DOHH2 (cell line): ENCODE data around the gene PADI3.

Source experiments
- H3F3A ChIP-seq: fragments of 200-600 bp; sonication (generic), shearing (Covaris generic); 2 replicates; pipeline ENCODE4 v1.6.0; 2016; ENCODE audit warnings: antibody characterized with exemption, mild to moderate bottlenecking; ENCODE audit not compliant: control insufficient read depth, insufficient read depth
- H3K27ac ChIP-seq: fragments of 200-600 bp; sonication (generic); 2 replicates; pipeline ENCODE4 v1.5.1; 2014; ENCODE audit warnings: low read depth, mild to moderate bottlenecking, low read length, moderate library complexity
- H3K27me3 ChIP-seq: fragments of 200-600 bp; sonication (generic); 2 replicates; pipeline ENCODE4 v1.6.1; 2014; ENCODE audit warnings: mild to moderate bottlenecking, low read length, mixed read lengths; ENCODE audit not compliant: control insufficient read depth
- H3K36me3 ChIP-seq: fragments of 200-600 bp; sonication (generic); 2 replicates; pipeline ENCODE4 v1.6.1; 2014; ENCODE audit warnings: mild to moderate bottlenecking, low read length, moderate library complexity, mixed read lengths; ENCODE audit not compliant: control insufficient read depth
- H3K4me1 ChIP-seq: fragments of 200-600 bp; sonication (generic); 2 replicates; pipeline ENCODE4 v1.6.1; 2014; ENCODE audit warnings: mild to moderate bottlenecking, low read length, mixed read lengths; ENCODE audit not compliant: control insufficient read depth
- H3K4me2 ChIP-seq: fragments of 200-600 bp; sonication (generic); 2 replicates; pipeline ENCODE4 v1.6.0; 2014; ENCODE audit warnings: mild to moderate bottlenecking, low read length, moderate library complexity
- H3K4me3 ChIP-seq: fragments of 200-600 bp; sonication (generic); 2 replicates; pipeline ENCODE4 v1.5.1; 2014; ENCODE audit warnings: mild to moderate bottlenecking, low read length, mixed read lengths
- H3K79me2 ChIP-seq: fragments of 200-600 bp; sonication (generic); 2 replicates; pipeline ENCODE4 v1.6.1; 2014; ENCODE audit warnings: mild to moderate bottlenecking, low read length, mixed read lengths; ENCODE audit not compliant: control insufficient read depth
- H3K9me2 ChIP-seq: fragments of 200-600 bp; sonication (generic); replicated peaks from 2 replicates; pipeline ENCODE4 v1.6.1; 2014; ENCODE audit warnings: mild to moderate bottlenecking, low read length, mixed read lengths; ENCODE audit not compliant: control insufficient read depth
- H3K9me3 ChIP-seq: fragments of 200-600 bp; sonication (generic); 2 replicates; pipeline ENCODE4 v1.6.1; 2014; ENCODE audit warnings: antibody characterized with exemption, low read length, mixed read lengths; ENCODE audit not compliant: control insufficient read depth, insufficient read depth
- H4K20me1 ChIP-seq: fragments of 200-600 bp; sonication (generic); 2 replicates; pipeline ENCODE4 v1.6.0; 2014; ENCODE audit warnings: low read depth, mild to moderate bottlenecking, antibody characterized with exemption, low read length, moderate library complexity; ENCODE audit not compliant: control insufficient read depth, insufficient read depth
- CTCF ChIP-seq: fragments of 200-600 bp; sonication (generic); IDR thresholded peaks from one replicate; pipeline ENCODE4 v1.5.1; 2014; ENCODE audit warnings: antibody characterized with exemption, mild to moderate bottlenecking, low read depth, low read length; ENCODE audit not compliant: poor library complexity, severe bottlenecking
- EZH2phosphoT487 ChIP-seq: fragments of 200-600 bp; sonication (generic); IDR thresholded peaks from 2 replicates; pipeline ENCODE4 v1.6.1; 2017; ENCODE audit warnings: borderline replicate concordance, mild to moderate bottlenecking, antibody characterized with exemption, low read length, moderate library complexity, mixed read lengths

The PADI3 gene

GRCh38 chr1:17301767-17302166 is 52.9 kb downstream of the PADI3 start:
- Histone ChIP-seq H3F3A (no peaks in the 10 kb centered on the region), H3K36me3 (no peaks in the 10 kb centered on the region), H4K20me1 (no peaks in the 10 kb centered on the region), H3K27ac (no peak overlapping the region), H3K9me3 (peaks cover 6% of the 10 kb centered on the region; the same call in 1 of the 2 replicates), H3K9me2 (no peaks in the 10 kb centered on the region), H3K4me1 (no peaks in the 10 kb centered on the region), H3K4me2 (no peak overlapping the region), H3K4me3 (no peak overlapping the region), H3K27me3 (no peaks in the 10 kb centered on the region), H3K79me2 (no peaks in the 10 kb centered on the region)
- TF ChIP-seq EZH2phosphoT487 (no peak), CTCF (no peak)

- no peaks in the 10 kb centered on the region for H3K9me2 ChIP-seq
- no peaks in the 10 kb centered on the region for H3K27me3 ChIP-seq
- H3K4me3 ChIP-seq = no peak overlapping the region
- no peaks in the 10 kb centered on the region for H3K36me3 ChIP-seq
- H3F3A ChIP-seq = no peaks in the 10 kb centered on the region
- TF ChIP-seq EZH2phosphoT487 (no peak), CTCF (no peak)
- H3K4me2 ChIP-seq = no peak overlapping the region
- no peaks in the 10 kb centered on the region for H4K20me1 ChIP-seq
- peaks cover 6% of the 10 kb centered on the region; the same call in 1 of the 2 replicates for H3K9me3 ChIP-seq
- H3K4me1 ChIP-seq = no peaks in the 10 kb centered on the region
- H3K27ac ChIP-seq = no peak overlapping the region
- H3K79me2 ChIP-seq = no peaks in the 10 kb centered on the region
Measured at GRCh38 chr1:17304151-17304825, 55.4 kb downstream of the PADI3 start.

- H3K4me2 ChIP-seq = no peak overlapping the region
- H3K4me3 ChIP-seq = no peak overlapping the region
- H3K79me2 ChIP-seq = no peaks in the 10 kb centered on the region
- no peaks in the 10 kb centered on the region for H3K36me3 ChIP-seq
- no peaks in the 10 kb centered on the region for H3K4me1 ChIP-seq
- no peaks in the 10 kb centered on the region for H3F3A ChIP-seq
- no peaks in the 10 kb centered on the region for H3K9me2 ChIP-seq
- H3K9me3 ChIP-seq = peaks cover 6% of the 10 kb centered on the region; the same call in 1 of the 2 replicates
- no peak overlapping the region for H3K27ac ChIP-seq
- TF ChIP-seq EZH2phosphoT487 (no peak), CTCF (no peak)
- no peaks in the 10 kb centered on the region for H3K27me3 ChIP-seq
- no peaks in the 10 kb centered on the region for H4K20me1 ChIP-seq
Measured at GRCh38 chr1:17304826-17305175, 55.9 kb downstream of the PADI3 start.
